Astrocyte (in vitro differentiated cells and primary cell): ENCODE measurements around the gene CCL22. TPM values are rescaled to one million over a fixed set of nuclear protein-coding genes. Genes with fewer than 3 reads are reported as not detected.

ENCODE experiments used
- DNase-seq: peaks from one replicate; pipeline ENCODE4 v3.0.0-alpha.2; 2010; ENCODE audit warnings: low read depth
- FAIRE-seq: peaks from 2 replicates; lab custom pipeline; 2011; peaks lifted over from hg19 to GRCh38; lab: Jason Lieb, UNC
- H2AFZ ChIP-seq: 2 replicates; pipeline ENCODE4 v1.6.0; 2012; ENCODE audit warnings: low read depth, low read length, inconsistent platforms
- H3K27ac ChIP-seq: 2 replicates; pipeline ENCODE4 v1.5.1; 2011; ENCODE audit warnings: low read depth, low read length, inconsistent platforms
- H3K27me3 ChIP-seq: 2 replicates; pipeline ENCODE4 v1.6.0; 2011; ENCODE audit warnings: low read length, inconsistent platforms; ENCODE audit not compliant: insufficient read depth
- H3K36me3 ChIP-seq: 2 replicates; pipeline ENCODE4 v1.5.1; 2011; ENCODE audit warnings: low read length, inconsistent platforms; ENCODE audit not compliant: insufficient read depth
- H3K4me1 ChIP-seq: 2 replicates; pipeline ENCODE4 v1.5.1; 2011; ENCODE audit warnings: low read length, inconsistent platforms; ENCODE audit not compliant: insufficient read depth
- H3K4me2 ChIP-seq: 2 replicates; pipeline ENCODE4 v1.6.0; 2012; ENCODE audit warnings: low read length, inconsistent platforms
- H3K4me3 ChIP-seq: 2 replicates; pipeline ENCODE4 v1.5.1; 2011; ENCODE audit warnings: low read depth, mild to moderate bottlenecking, low read length, inconsistent platforms; ENCODE audit not compliant: insufficient read depth
- H3K79me2 ChIP-seq: 2 replicates; pipeline ENCODE4 v1.6.0; 2012; ENCODE audit warnings: mild to moderate bottlenecking, low read length, inconsistent platforms; ENCODE audit not compliant: insufficient read depth
- H3K9ac ChIP-seq: 2 replicates; pipeline ENCODE4 v1.6.0; 2012; ENCODE audit warnings: mild to moderate bottlenecking, low read length, inconsistent platforms
- H3K9me3 ChIP-seq: 2 replicates; pipeline ENCODE4 v1.5.1; 2012; ENCODE audit warnings: low read depth, mild to moderate bottlenecking, low read length, inconsistent platforms; ENCODE audit not compliant: insufficient read depth
- H4K20me1 ChIP-seq: 2 replicates; pipeline ENCODE4 v1.6.0; 2012; ENCODE audit warnings: low read length, inconsistent platforms; ENCODE audit not compliant: insufficient read depth
- H3K27ac Mint-ChIP-seq: one replicate; pipeline ENCODE4 v1.8.0; 2021; ENCODE audit warnings: mild to moderate bottlenecking, mixed read lengths; ENCODE audit not compliant: unreplicated experiment
- H3K27me3 Mint-ChIP-seq: one replicate; pipeline ENCODE4 v1.8.0; 2021; ENCODE audit warnings: low read depth, mixed read lengths; ENCODE audit not compliant: unreplicated experiment
- H3K36me3 Mint-ChIP-seq: one replicate; pipeline ENCODE4 v1.8.0; 2021; ENCODE audit warnings: low read depth, mixed read lengths; ENCODE audit not compliant: unreplicated experiment
- H3K4me1 Mint-ChIP-seq: one replicate; pipeline ENCODE4 v1.8.0; 2021; ENCODE audit warnings: low read depth, mixed read lengths; ENCODE audit not compliant: unreplicated experiment
- H3K4me3 Mint-ChIP-seq: one replicate; pipeline ENCODE4 v1.8.0; 2021; ENCODE audit warnings: mild to moderate bottlenecking, moderate library complexity, mixed read lengths; ENCODE audit not compliant: unreplicated experiment
- H3K9me3 Mint-ChIP-seq: one replicate; pipeline ENCODE4 v1.8.0; 2021; ENCODE audit warnings: mild to moderate bottlenecking, mixed read lengths; ENCODE audit not compliant: unreplicated experiment
- EZH2 ChIP-seq: IDR thresholded peaks from 2 replicates; pipeline ENCODE4 v1.6.1; 2012; ENCODE audit warnings: mild to moderate bottlenecking, low read length, inconsistent platforms; ENCODE audit not compliant: insufficient read depth
- total RNA-seq: library from RNA; stranded (reverse); gene quantifications from 2 replicates; pipeline ENCODE4 v1.2.1, GENCODE V29; 2021
- TF ChIP-seq, protein P1 (sequence below): IDR thresholded peaks from 2 replicates; pipeline ENCODE4 v1.5.1; 2011; ENCODE audit warnings: low read depth, mild to moderate bottlenecking, inconsistent platforms, low read length, moderate library complexity; ENCODE audit not compliant: insufficient read depth

CCL22 gene
- total RNA-seq, 1 donor from 2014 or later = not detected

GRCh38 chr16:57409870-57410587 lies 51.4 kb downstream of the CCL22 start:
- Mint-ChIP-seq H3K36me3 (no peaks in the 10 kb centered on the region), H3K4me3 (no peak overlapping the region), H3K27me3 (peaks cover 28% of the 10 kb centered on the region), H3K9me3 (no peaks in the 10 kb centered on the region), H3K4me1 (peaks cover 1% of the 10 kb centered on the region), H3K27ac (no peak overlapping the region)
- Histone ChIP-seq H3K9ac (no peak overlapping the region), H3K4me3 (no peak overlapping the region), H3K4me1 (no peaks in the 10 kb centered on the region), H2AFZ (no peak overlapping the region), H3K79me2 (no peaks in the 10 kb centered on the region), H3K27ac (no peak overlapping the region), H3K36me3 (no peaks in the 10 kb centered on the region), H3K4me2 (no peak overlapping the region), H4K20me1 (no peaks in the 10 kb centered on the region), H3K27me3 (peaks cover 3% of the 10 kb centered on the region), H3K9me3 (no peaks in the 10 kb centered on the region)
- TF ChIP-seq EZH2 = no peak
- TF ChIP-seq, protein P1, sequence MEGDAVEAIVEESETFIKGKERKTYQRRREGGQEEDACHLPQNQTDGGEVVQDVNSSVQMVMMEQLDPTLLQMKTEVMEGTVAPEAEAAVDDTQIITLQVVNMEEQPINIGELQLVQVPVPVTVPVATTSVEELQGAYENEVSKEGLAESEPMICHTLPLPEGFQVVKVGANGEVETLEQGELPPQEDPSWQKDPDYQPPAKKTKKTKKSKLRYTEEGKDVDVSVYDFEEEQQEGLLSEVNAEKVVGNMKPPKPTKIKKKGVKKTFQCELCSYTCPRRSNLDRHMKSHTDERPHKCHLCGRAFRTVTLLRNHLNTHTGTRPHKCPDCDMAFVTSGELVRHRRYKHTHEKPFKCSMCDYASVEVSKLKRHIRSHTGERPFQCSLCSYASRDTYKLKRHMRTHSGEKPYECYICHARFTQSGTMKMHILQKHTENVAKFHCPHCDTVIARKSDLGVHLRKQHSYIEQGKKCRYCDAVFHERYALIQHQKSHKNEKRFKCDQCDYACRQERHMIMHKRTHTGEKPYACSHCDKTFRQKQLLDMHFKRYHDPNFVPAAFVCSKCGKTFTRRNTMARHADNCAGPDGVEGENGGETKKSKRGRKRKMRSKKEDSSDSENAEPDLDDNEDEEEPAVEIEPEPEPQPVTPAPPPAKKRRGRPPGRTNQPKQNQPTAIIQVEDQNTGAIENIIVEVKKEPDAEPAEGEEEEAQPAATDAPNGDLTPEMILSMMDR = no peak
- DNase-seq (no peak), FAIRE-seq (no peak)

- Mint-ChIP-seq H3K4me1 (peaks cover 2% of the 10 kb centered on the region), H3K4me3 (no peak overlapping the region), H3K9me3 (no peaks in the 10 kb centered on the region), H3K27ac (no peak overlapping the region), H3K36me3 (no peaks in the 10 kb centered on the region), H3K27me3 (peaks cover 30% of the 10 kb centered on the region)
- Histone ChIP-seq H3K27ac (no peak overlapping the region), H3K4me3 (no peak overlapping the region), H3K9me3 (no peaks in the 10 kb centered on the region), H3K36me3 (no peaks in the 10 kb centered on the region), H3K4me1 (peaks cover 1% of the 10 kb centered on the region), H3K27me3 (peaks cover 3% of the 10 kb centered on the region), H3K79me2 (no peaks in the 10 kb centered on the region), H3K4me2 (no peak overlapping the region), H4K20me1 (no peaks in the 10 kb centered on the region), H2AFZ (no peak overlapping the region), H3K9ac (no peak overlapping the region)
- FAIRE-seq (no peak), DNase-seq (no peak)
- TF ChIP-seq, protein P1 = no peak
- TF ChIP-seq EZH2 = no peak
These were observed 52.9 kb downstream of the CCL22 start for GRCh38 chr16:57411362-57411976.

DNA sequence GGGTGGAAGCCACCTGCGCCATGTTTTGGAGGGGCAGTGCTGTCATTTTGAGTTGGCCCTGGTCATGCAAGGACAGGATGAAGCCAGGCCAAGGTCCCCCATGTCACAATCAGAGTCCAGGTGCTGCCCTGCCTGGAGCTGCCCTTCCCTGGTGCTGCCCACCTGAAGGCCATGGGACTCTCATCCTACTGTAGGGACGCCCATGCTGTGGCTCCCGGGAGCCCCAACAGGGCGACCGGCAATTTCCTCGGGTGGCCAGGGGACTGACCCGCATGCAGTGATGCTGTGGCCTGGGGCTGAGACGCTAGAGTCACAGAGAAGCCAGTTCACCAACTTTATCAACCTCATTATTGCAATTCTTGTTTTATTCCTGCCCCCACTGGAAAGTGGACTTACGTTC lies 54.0 kb downstream of the CCL22 start:
- no peaks in the 10 kb centered on the region for H3K36me3 ChIP-seq
- no peak overlapping the region for H3K9ac ChIP-seq
- H3K9me3 ChIP-seq = no peaks in the 10 kb centered on the region
- Mint-ChIP-seq H3K9me3 (no peaks in the 10 kb centered on the region), H3K27ac (no peak overlapping the region), H3K4me1 (peaks cover 6% of the 10 kb centered on the region), H3K4me3 (no peak overlapping the region), H3K27me3 (peaks cover 32% of the 10 kb centered on the region), H3K36me3 (no peaks in the 10 kb centered on the region)
- FAIRE-seq = no peak
- no peak overlapping the region for H2AFZ ChIP-seq
- H3K4me1 ChIP-seq = peaks cover 6% of the 10 kb centered on the region
- no peak overlapping the region for H3K4me3 ChIP-seq
- no peaks in the 10 kb centered on the region for H3K79me2 ChIP-seq
- TF ChIP-seq, protein P1 = no peak
- no peak for TF ChIP-seq EZH2
- no peak for DNase-seq
- H3K27ac ChIP-seq = no peak overlapping the region
- H3K27me3 ChIP-seq = peaks cover 3% of the 10 kb centered on the region
- no peak overlapping the region for H3K4me2 ChIP-seq
- no peaks in the 10 kb centered on the region for H4K20me1 ChIP-seq
